Pancreas (tissue), 10 donors: ENCODE results near the gene DDX39B. TPM values are rescaled to one million over a fixed set of nuclear protein-coding genes. Genes with fewer than 3 reads are reported as not detected.
"Not testable (repeated sequence)": the region's sequence is repeated elsewhere in the genome, so short reads cannot be mapped to it uniquely, and the experiment has no call there.

Experiments
- ATAC-seq, 4 donors: fragments of 200-7000 bp; cut with Tn5 transposase; one replicate each; pipeline versions ENCODE4 v1.8.0 to v1.9.1; 2020; ENCODE audit warnings: mild to moderate bottlenecking in 4 of 4, moderate library complexity in 4 of 4
- DNase-seq, 6 donors: peaks; one replicate each; pipeline ENCODE4 v3.0.0-alpha.2; 2020
- FAIRE-seq: peaks from 2 replicates; lab custom pipeline; 2012; peaks lifted over from hg19 to GRCh38; lab: Jason Lieb, UNC
- H3K27ac ChIP-seq, 4 donors: fragments of 200-600 bp; sonication (generic); 1 replicate in 3 of 4; 2 replicates in 1 of 4; pipeline versions ENCODE4 v1.5.0 to v1.8.0; 2020
- H3K27me3 ChIP-seq, 4 donors: fragments of 200-600 bp; one replicate each; pipeline ENCODE4 v1.8.0; 2021
- H3K36me3 ChIP-seq, 3 donors: fragments of 200-600 bp; sonication (generic) in 1 of 3; one replicate each; pipeline versions ENCODE4 v1.5.0 to v1.8.0; 2020 to 2021
- H3K4me1 ChIP-seq, 3 donors: fragments of 200-600 bp; one replicate each; pipeline ENCODE4 v1.8.0; 2021
- H3K4me3 ChIP-seq, 4 donors: fragments of 200-600 bp; sonication (generic) in 2 of 4; one replicate each; pipeline versions ENCODE4 v1.5.0 to v1.8.0; 2020 to 2021
- H3K9me3 ChIP-seq, 4 donors: fragments of 200-600 bp; one replicate each; pipeline ENCODE4 v1.8.0; 2021
- CTCF ChIP-seq, 4 donors: fragments of 200-600 bp; sonication (generic) in 3 of 4; IDR thresholded peaks; one replicate each; pipeline versions ENCODE4 v1.5.0 to v1.8.0; 2021; ENCODE audit warnings: antibody characterized with exemption in 4 of 4
- WGBS, 2 donors: extraction: QIAGEN DNeasy Blood & Tissue Kit; methylation state at CpG; one replicate each; pipeline ENCODE4 v1.1.7; 2013; 5-methylcytosine and 5-hydroxymethylcytosine counted together
- intact Hi-C, 3 donors: fragments of 100-400 bp; cut with DNase I; formaldehyde crosslinking; loops; one replicate each; pipeline versions ENCODE4 v1.11.1 to v1.14.2; 2022
- polyA plus RNA-seq, 2 donors: library from polyadenylated mRNA; stranded (reverse); fragments of 200-250 nt; gene quantifications; one replicate each; pipeline ENCODE4 v1.2.3, GENCODE V29; 2013
- total RNA-seq, 6 donors: library from RNA; stranded (reverse); fragmentation: NEBNext Ultra II Directional in 4 of 6; extraction: Animal tissue kit (Norgen Biotek cat#: 25700) in 4 of 6; gene quantifications; one replicate each; pipeline versions ENCODE4 v1.2.1 to v1.2.4, GENCODE V29; 2021 to 2023
- donor health status: healthy with polysubstance abuse.
- donor health status: DM: no; HTN: no; CAD: no; lungs with moderate emphysema.
- donor health status: DM: no; HTN: no; CAD: no.
- donor health status: control.
- donor health status: control.
- donor health status: Bipolar disorder and iron deficiency.
- donor health status: DM: yes; HTN: yes; CAD: no.
- donor health status: DM: no; HTN: no; CAD: no.
- donor health status: DM: no; HTN: no; CAD: no.
- donor health status: DM: yes; HTN: yes; CAD: no.

The DDX39B gene
- total and polyA plus RNA-seq, 8 donors, result 134 to 669 (median 180) TPM

- no peak for TF ChIP-seq CTCF (IDR thresholded peaks at IDR 0.05)
- Histone ChIP-seq H3K4me1 (peaks cover 0 to 3% (median 0%) of the 10 kb centered on the region in 3 donors), H3K9me3 (no peaks in the 10 kb centered on the region), H3K27me3 (no peaks in the 10 kb centered on the region), H3K36me3 (no peaks in the 10 kb centered on the region), H3K27ac (peak within 1 kb of the TSS in 2 of 4 donors; percentile 55 to 56), H3K4me3 (peak within 1 kb of the TSS; percentile 30 to 60 (median 46))
- intact Hi-C loops, result no loop called here
- peak; percentile 75 to 88 (median 80) for ATAC-seq
- peak; percentile 64 to 85 (median 77) for DNase-seq
- WGBS, 2 donors, result 0 to 1% methylated on average over 62 to 64 of the region's 64 CpGs
- FAIRE-seq, result no peak
Observed at GRCh38 chr6:31497531-31498476, 44.0 kb downstream of the DDX39B start, which contains the start of gene MICB. TSS of gene MICB (plus strand) at chr6:31498145. CDS start at chr6:31498194, 49 bp downstream.

GRCh38 chr6:31496826-31497225 is 45.0 kb downstream of the DDX39B start:
- ATAC-seq, H3K4me3 ChIP-seq, H3K27ac ChIP-seq, FAIRE-seq, H3K4me1 ChIP-seq, H3K27me3 ChIP-seq, H3K9me3 ChIP-seq, intact Hi-C loops, H3K36me3 ChIP-seq, DNase-seq: not testable (repeated sequence)
- 40 to 58% methylated on average over 3 to 4 of the region's 4 CpGs for WGBS, 2 donors

GRCh38 chr6:31495580-31495979 is 46.2 kb downstream of the DDX39B start:
- Histone ChIP-seq H3K36me3 (no peaks in the 10 kb centered on the region), H3K27ac (peak overlapping the region in 1 of 4 donors; percentile 46), H3K4me1 (peaks cover 0 to 3% (median 0%) of the 10 kb centered on the region in 3 donors), H3K27me3 (no peaks in the 10 kb centered on the region), H3K9me3 (no peaks in the 10 kb centered on the region), H3K4me3 (no peak overlapping the region)
- 80 to 89% methylated on average over 2 of the region's 2 CpGs for WGBS, 2 donors
- no peak for ATAC-seq
- DNase-seq, result no peak
- no peak for FAIRE-seq
- TF ChIP-seq CTCF (IDR thresholded peaks at IDR 0.05), result no peak
- intact Hi-C loops, result no loop called here

- intact Hi-C loops, result no loop called here
- 1% methylated on average over 57 to 58 of the region's 58 CpGs for WGBS, 2 donors
- no peaks in the 10 kb centered on the region for H3K9me3 ChIP-seq
- peak overlapping the region; percentile 17 to 60 (median 48) for H3K4me3 ChIP-seq
- H3K4me1 ChIP-seq, result peaks cover 0 to 3% (median 0%) of the 10 kb centered on the region in 3 donors
- DNase-seq (peak; percentile 67 to 94 (median 76)), FAIRE-seq (no peak), ATAC-seq (peak; percentile 82 to 87 (median 85))
- H3K27me3 ChIP-seq, result no peaks in the 10 kb centered on the region
- no peaks in the 10 kb centered on the region for H3K36me3 ChIP-seq
- peak; percentile 50 to 78 (median 70) for TF ChIP-seq CTCF (IDR thresholded peaks at IDR 0.05)
- peak overlapping the region in 2 of 4 donors; percentile 47 to 68 for H3K27ac ChIP-seq
Observed at GRCh38 chr6:31493875-31494694, 47.7 kb downstream of the DDX39B start.

- peak overlapping the region in 2 of 4 donors; percentile 54 to 60 for H3K4me3 ChIP-seq
- FAIRE-seq, intact Hi-C loops: not testable (repeated sequence)
Observed at GRCh38 chr6:31493550-31493874, 48.3 kb downstream of the DDX39B start.

More at GRCh38 chr6:31493550-31493874, 48.3 kb downstream of the DDX39B start:
- not testable (repeated sequence) for ATAC-seq, H3K36me3 ChIP-seq, DNase-seq, H3K9me3 ChIP-seq, H3K27me3 ChIP-seq, H3K4me1 ChIP-seq
- H3K27ac ChIP-seq, result peak overlapping the region in 1 of 4 donors; percentile 68
- WGBS, 2 donors, result 0% methylated on average over 2 of the region's 2 CpGs
